ENCODE measurements around the gene SLC46A1. TPM values are rescaled to one million over a fixed set of nuclear protein-coding genes. Genes with fewer than 3 reads are reported as not detected.

The SLC46A1 gene
- total and polyA plus RNA-seq, 12 donors = 11.9 to 104 (median 46.3) TPM

DNA sequence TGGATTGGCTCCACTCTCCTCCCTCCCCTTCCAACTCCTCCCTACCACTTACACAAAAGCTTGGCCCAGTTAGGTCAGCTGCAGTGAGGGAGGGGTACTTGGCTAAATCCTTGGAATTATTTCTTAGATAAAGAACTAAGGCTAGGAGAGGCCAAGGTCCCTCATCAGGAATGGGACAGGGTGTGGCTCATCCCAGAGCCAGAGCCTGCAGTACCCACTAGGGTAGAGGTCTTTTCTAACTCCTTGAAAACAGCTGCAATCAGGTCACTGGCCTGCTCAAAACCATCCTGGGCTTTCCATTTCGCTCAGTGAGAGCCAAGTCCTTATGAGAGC, 1.9 kb upstream of the SLC46A1 start:
- no peaks in the 10 kb centered on the region for H3K27me3 ChIP-seq
- no peak for DNase-seq
- H3K36me3 ChIP-seq (replicated peaks in 1 of 2) = peaks cover 0 to under 1% of the 10 kb centered on the region in 2 donors
- WGBS, 4 donors = 88 to 100% (median 90%) methylated on average over 1 of the region's 1 CpG
- H3K4me1 ChIP-seq (replicated peaks in 1 of 2) = peaks cover 19 to 31% of the 10 kb centered on the region in 2 donors
- H3K4me3 ChIP-seq = no peak overlapping the region
- no peaks in the 10 kb centered on the region for H3K9me3 ChIP-seq (replicated peaks in 1 of 3)
- no peak for TF ChIP-seq POLR2A (IDR thresholded peaks at IDR 0.05)
- TF ChIP-seq CTCF (IDR thresholded peaks at IDR 0.05) = no peak
- no peak overlapping the region for H3K27ac ChIP-seq
- intact Hi-C loops (cut with DNase I) = loop anchor here in 1 of 2 donors (10.0 kb wide), 1 partner anchor 57 kb away; no protein-coding TSS in a partner anchor

- intact Hi-C loops (cut with DNase I) = loop anchor here in 1 of 2 donors (10.0 kb wide), 1 partner anchor 57 kb away; no protein-coding TSS in a partner anchor
- Histone ChIP-seq H3K4me1 (replicated peaks in 1 of 2) (peaks cover 19 to 37% of the 10 kb centered on the region in 2 donors), H3K36me3 (replicated peaks in 1 of 2) (peaks cover 0 to 6% of the 10 kb centered on the region in 2 donors), H3K27ac (no peak overlapping the region), H3K9me3 (replicated peaks in 1 of 3) (no peaks in the 10 kb centered on the region), H3K27me3 (no peaks in the 10 kb centered on the region), H3K4me3 (no peak overlapping the region)
- 86 to 91% (median 88%) methylated on average over 4 to 5 of the region's 5 CpGs for WGBS, 4 donors
- no peak for TF ChIP-seq POLR2A (IDR thresholded peaks at IDR 0.05)
- no peak for TF ChIP-seq CTCF (IDR thresholded peaks at IDR 0.05)
- no peak for DNase-seq
Measured at GRCh38 chr17:28407130-28407973, 1.3 kb upstream of the SLC46A1 start.

- peak in 6 of 7 donors; percentile 33 to 64 (median 41) for DNase-seq
- intact Hi-C loops (cut with DNase I) = loop anchor here in 1 of 2 donors (10.0 kb wide), 1 partner anchor 58 kb away; no protein-coding TSS in a partner anchor
- WGBS, 4 donors = 15 to 29% (median 18%) methylated on average over 2 to 9 of the region's 9 CpGs
- H3K27me3 ChIP-seq = no peaks in the 10 kb centered on the region
- TF ChIP-seq CTCF (IDR thresholded peaks at IDR 0.05) (no peak), POLR2A (IDR thresholded peaks at IDR 0.05) (no peak)
- peak overlapping the region in 3 of 5 donors; percentile 62 to 84 (median 82) for H3K27ac ChIP-seq
- H3K36me3 ChIP-seq (replicated peaks in 1 of 2) = peaks cover 0 to 15% of the 10 kb centered on the region in 2 donors
- H3K9me3 ChIP-seq (replicated peaks in 1 of 3) = no peaks in the 10 kb centered on the region
- peaks cover 19 to 37% of the 10 kb centered on the region in 2 donors for H3K4me1 ChIP-seq (replicated peaks in 1 of 2)
- peak overlapping the region in 2 of 4 donors; percentile 70 to 85 for H3K4me3 ChIP-seq
Measured at GRCh38 chr17:28406473-28406814, 432 bp upstream of the SLC46A1 start.

DNA sequence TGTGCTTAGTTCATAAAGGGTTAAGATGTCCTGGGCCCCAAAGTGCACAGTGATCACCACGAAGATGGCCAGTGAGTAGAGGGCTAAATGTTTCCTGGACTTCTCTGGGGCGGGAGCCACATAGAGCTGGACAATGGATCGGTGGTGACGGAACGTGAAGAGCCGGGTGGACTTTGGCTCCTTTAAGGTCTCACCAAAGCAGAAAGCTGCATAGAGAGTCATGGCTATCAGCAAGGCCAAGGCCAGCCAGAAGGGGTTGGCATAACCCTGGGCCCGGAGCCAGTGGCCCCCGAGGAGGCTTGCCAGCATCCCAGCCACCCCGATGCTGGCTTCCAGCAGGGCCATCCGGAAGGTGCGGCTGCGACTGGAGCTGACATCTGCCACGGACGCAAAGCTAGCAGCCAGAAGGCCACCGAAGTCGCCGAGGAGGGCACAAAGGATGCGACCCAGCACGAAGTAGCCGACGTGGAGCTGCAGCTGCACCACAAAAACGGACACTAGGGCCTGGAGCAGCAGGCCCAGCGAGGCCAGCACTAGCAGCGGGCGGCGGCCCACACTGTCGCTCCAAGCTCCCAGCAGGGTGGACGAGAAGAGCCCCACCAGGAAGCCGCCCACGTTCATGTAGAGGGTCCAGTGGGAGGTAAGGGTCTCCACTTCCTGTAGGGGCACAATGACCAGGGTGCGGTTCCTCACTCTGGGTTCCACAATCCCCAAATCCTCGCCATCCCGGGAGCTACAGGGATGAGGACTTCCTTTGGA, 1.0 kb downstream of the SLC46A1 start:
- intact Hi-C loops (cut with DNase I) = loop anchor here in 1 of 2 donors (10.0 kb wide), 1 partner anchor 60 kb away; no protein-coding TSS in a partner anchor
- TF ChIP-seq CTCF (IDR thresholded peaks at IDR 0.05) (peak in 2 of 6 experiments; percentile 5 to 13), POLR2A (IDR thresholded peaks at IDR 0.05) (peak in 1 of 2 donors; percentile 42)
- Histone ChIP-seq H3K4me1 (replicated peaks in 1 of 2) (peaks cover 19 to 37% of the 10 kb centered on the region in 2 donors), H3K27ac (peak overlapping the region in 3 of 5 donors; percentile 62 to 84 (median 82)), H3K4me3 (peak overlapping the region; percentile 25 to 85 (median 70)), H3K36me3 (replicated peaks in 1 of 2) (peaks cover 0 to 25% of the 10 kb centered on the region in 2 donors), H3K9me3 (replicated peaks in 1 of 3) (no peaks in the 10 kb centered on the region), H3K27me3 (no peaks in the 10 kb centered on the region)
- 23 to 39% (median 30%) methylated on average over 19 to 33 of the region's 33 CpGs for WGBS, 4 donors
- peak in 6 of 7 donors; percentile 49 to 81 (median 66) for DNase-seq
